K562 (cell line): ENCODE measurements around the gene NPM3. TPM values are rescaled to one million over a fixed set of nuclear protein-coding genes. Genes with fewer than 3 reads are reported as not detected.

ENCODE experiments used
- ATAC-seq: fragments of 200-7000 bp; cut with Tn5 transposase; 3 replicates; pipeline ENCODE4 v1.9.1; 2020; ENCODE audit warnings: moderate library complexity
- BruUV-seq: library from RNA; stranded (reverse); fragments of 400-500 nt; replicated peaks from 2 replicates; lab custom pipeline; 2021; lab: Mats Ljungman, UMichigan
- CTCF ChIA-PET: fragments of 300-600 bp; formaldehyde crosslinking; extraction: SDS; loops from one replicate; lab custom pipeline; 2021; ENCODE audit warnings: low intra/inter-chr PET ratio; lab: Yijun Ruan, JAX
- POLR2A ChIA-PET: fragments of 300-600, 350-650 bp; sonication (Branson Sonifier 250); formaldehyde crosslinking; extraction: SDS; loops from one replicate; lab custom pipeline; 2021; ENCODE audit warnings: antibody characterized with exemption, inconsistent platforms; lab: Yijun Ruan, JAX
- DNase-seq, 4 experiments: peaks; one replicate each; pipeline versions ENCODE4 v3.0.0 to v3.0.0-alpha.2; 2011 to 2018; ENCODE audit warnings: low spot score in 3 of 4, mixed read lengths in 3 of 4; ENCODE audit errors: extremely low read depth in 1 of 4
- FAIRE-seq: peaks from 2 replicates; lab custom pipeline; 2011; peaks lifted over from hg19 to GRCh38; lab: Jason Lieb, UNC
- H2AFZ ChIP-seq: 2 replicates; pipeline ENCODE4 v1.6.0; 2011; ENCODE audit warnings: low read depth, low read length, control low read depth, inconsistent platforms
- H3K27ac ChIP-seq: fragments of 200-600 bp; 3 replicates; pipeline ENCODE4 v1.8.0; 2011; ENCODE audit warnings: low read depth, mild to moderate bottlenecking, control low read depth, inconsistent platforms, low read length, moderate library complexity, mixed read lengths; ENCODE audit errors: extremely low read depth
- H3K27me3 ChIP-seq, 2 experiments: fragments of 300-600 bp in 1 of 2; 2 replicates in 1 of 2; 3 replicates in 1 of 2; pipeline versions ENCODE4 v1.6.0 to v1.8.0; 2011; ENCODE audit warnings: inconsistent platforms in 2 of 2, low read length in 2 of 2, mild to moderate bottlenecking in 1 of 2, mixed read lengths in 1 of 2, moderate library complexity in 1 of 2; ENCODE audit not compliant: control insufficient read depth in 2 of 2, insufficient read depth in 2 of 2
- H3K36me3 ChIP-seq: fragments of 300-600 bp; 3 replicates; pipeline ENCODE4 v1.8.0; 2011; ENCODE audit warnings: mild to moderate bottlenecking, low read length, inconsistent platforms; ENCODE audit not compliant: control insufficient read depth, insufficient read depth
- H3K4me1 ChIP-seq, 2 experiments: fragments of 200-600 bp in 1 of 2; replicated peaks in 1 of 2; 2 replicates in 1 of 2; 3 replicates in 1 of 2; pipeline versions ENCODE4 v1.5.1 to v1.8.0; 2011; ENCODE audit warnings: inconsistent platforms in 2 of 2, low read length in 2 of 2, mild to moderate bottlenecking in 1 of 2, mixed read lengths in 1 of 2, moderate library complexity in 1 of 2; ENCODE audit not compliant: control insufficient read depth in 2 of 2, insufficient read depth in 2 of 2
- H3K4me2 ChIP-seq: 2 replicates; pipeline ENCODE4 v1.6.1; 2011; ENCODE audit warnings: low read length, control low read depth, inconsistent platforms, mixed read lengths; ENCODE audit not compliant: insufficient read depth
- H3K4me3 ChIP-seq: fragments of 200-600 bp; sonication (generic), shearing (Covaris generic); 2 replicates; pipeline ENCODE4 v1.5.1; 2016; ENCODE audit warnings: control low read depth, inconsistent platforms
- H3K79me2 ChIP-seq: fragments of 200-600 bp; 3 replicates; pipeline ENCODE4 v1.8.0; 2011; ENCODE audit warnings: low read length, inconsistent platforms; ENCODE audit not compliant: control insufficient read depth, insufficient read depth
- H3K9ac ChIP-seq, 2 experiments: 2 replicates each; pipeline versions ENCODE4 v1.6.0 to v1.6.1; 2011; ENCODE audit warnings: low read depth in 2 of 2, low read length in 2 of 2, control low read depth in 1 of 2, inconsistent platforms in 1 of 2, mild to moderate bottlenecking in 1 of 2, mixed read lengths in 1 of 2; ENCODE audit not compliant: insufficient read depth in 1 of 2
- H3K9me1 ChIP-seq: one replicate; pipeline ENCODE4 v1.6.0; 2011; ENCODE audit warnings: inconsistent platforms, mild to moderate bottlenecking, low read length, moderate library complexity; ENCODE audit not compliant: control insufficient read depth, insufficient read depth
- H3K9me3 ChIP-seq: replicated peaks from 2 replicates; pipeline ENCODE4 v1.5.1; 2011; ENCODE audit warnings: low read depth, low read length, inconsistent platforms; ENCODE audit not compliant: control insufficient read depth, insufficient read depth
- H4K20me1 ChIP-seq: replicated peaks from 2 replicates; pipeline ENCODE4 v1.6.1; 2011; ENCODE audit warnings: low read length, inconsistent platforms, mixed read lengths; ENCODE audit not compliant: control insufficient read depth, insufficient read depth
- CHD1 ChIP-seq: fragments of 200-600 bp; sonication (generic); IDR thresholded peaks from one replicate; pipeline ENCODE4 v1.6.1; 2012; ENCODE audit warnings: mild to moderate bottlenecking, moderate library complexity, low read length, inconsistent platforms
- CSDE1 ChIP-seq, 2 experiments: fragments of 450-650 bp; IDR thresholded peaks; 2 replicates each; pipeline ENCODE4 v1.6.1; 2016; ENCODE audit warnings: mild to moderate bottlenecking in 1 of 2
- DIDO1 ChIP-seq: fragments of 450-650 bp; IDR thresholded peaks from 2 replicates; pipeline ENCODE4 v1.6.1; 2016; ENCODE audit warnings: low read depth, missing biosample characterization, missing genetic modification characterization
- DPF2 ChIP-seq: fragments of 450-650 bp; IDR thresholded peaks from 2 replicates; pipeline ENCODE4 v1.6.1; 2016
- FOXA3 ChIP-seq, 2 experiments: fragments of 450-650 bp in 1 of 2; sonication (generic) in 1 of 2; formaldehyde crosslinking; IDR thresholded peaks in 1 of 2; conservative IDR thresholded peaks in 1 of 2; 2 replicates each; pipeline versions ENCODE4 v1.4.0 to v1.8.0; 2020 to 2022; ENCODE audit warnings: mild to moderate bottlenecking in 2 of 2, missing genetic modification reagents in 1 of 2
- MYBL2 ChIP-seq, 2 experiments: fragments of 450-650 bp in 1 of 2; sonication (generic) in 1 of 2; formaldehyde crosslinking in 1 of 2; IDR thresholded peaks; 2 replicates each; pipeline versions ENCODE4 v1.6.1 to v1.8.1; 2017 to 2022; ENCODE audit warnings: borderline replicate concordance in 1 of 2, inconsistent platforms in 1 of 2, low read depth in 1 of 2, mild to moderate bottlenecking in 1 of 2, missing genetic modification reagents in 1 of 2, moderate library complexity in 1 of 2
- RBM22 ChIP-seq: fragments of 200-400 bp; formaldehyde crosslinking; IDR thresholded peaks from 2 replicates; pipeline ENCODE4 v1.6.1; 2018; ENCODE audit warnings: low read length, low read depth; ENCODE audit not compliant: poor library complexity, severe bottlenecking
- SAP30 ChIP-seq: fragments of 200-600 bp; sonication (generic); IDR thresholded peaks from 2 replicates; pipeline ENCODE4 v1.6.1; 2012; ENCODE audit warnings: borderline replicate concordance, low read depth, mild to moderate bottlenecking, moderate library complexity, low read length, control low read depth, inconsistent platforms; ENCODE audit not compliant: insufficient read depth, poor library complexity, severe bottlenecking
- SIX5 ChIP-seq, 2 experiments: IDR thresholded peaks; 2 replicates each; pipeline ENCODE4 v1.6.1; 2011; ENCODE audit warnings: low read length in 2 of 2, borderline replicate concordance in 1 of 2, low read depth in 1 of 2, mild to moderate bottlenecking in 1 of 2, moderate library complexity in 1 of 2; ENCODE audit not compliant: insufficient read depth in 1 of 2
- SMARCE1 ChIP-seq: fragments of 450-650 bp; IDR thresholded peaks from 2 replicates; pipeline ENCODE4 v1.7.1; 2016; ENCODE audit warnings: mild to moderate bottlenecking
- SRSF1 ChIP-seq: fragments of 200-400 bp; formaldehyde crosslinking; IDR thresholded peaks from 2 replicates; pipeline ENCODE4 v1.6.1; 2017; ENCODE audit warnings: mild to moderate bottlenecking, low read depth, low read length, moderate library complexity
- SRSF7 ChIP-seq: fragments of 200-400 bp; formaldehyde crosslinking; optimal IDR thresholded peaks from 2 replicates; pipeline ENCODE3; 2017; ENCODE audit warnings: mild to moderate bottlenecking, low read depth, low read length
- TOE1 ChIP-seq, 2 experiments: fragments of 450-650 bp in 1 of 2; sonication (generic) in 1 of 2; formaldehyde crosslinking in 1 of 2; IDR thresholded peaks; 2 replicates each; pipeline versions ENCODE4 v1.7.1 to v1.8.0; 2016 to 2022; ENCODE audit warnings: borderline replicate concordance in 2 of 2, mild to moderate bottlenecking in 2 of 2, antibody characterized with exemption in 1 of 2, inconsistent platforms in 1 of 2, low read depth in 1 of 2, missing genetic modification reagents in 1 of 2, moderate library complexity in 1 of 2
- ZKSCAN3 ChIP-seq: fragments of 250-450 bp; sonication (Bioruptor Pico); IDR thresholded peaks from 2 replicates; pipeline ENCODE4 v1.4.0; 2020
- ZNF253 ChIP-seq: fragments of 250-450 bp; sonication (Bioruptor Pico); conservative IDR thresholded peaks from 2 replicates; pipeline ENCODE4 v1.6.1; 2021; ENCODE audit warnings: mild to moderate bottlenecking
- ZNF354B ChIP-seq: fragments of 250-450 bp; sonication (Bioruptor Pico); IDR thresholded peaks from 2 replicates; pipeline ENCODE4 v1.4.0; 2020
- ZNF551 ChIP-seq: fragments of 250-450 bp; sonication (Bioruptor Pico); IDR thresholded peaks from 2 replicates; pipeline ENCODE4 v1.5.0; 2021; ENCODE audit warnings: mild to moderate bottlenecking, moderate library complexity
- WGBS: fragments of 100-300 bp; shearing (Covaris generic); methylation state at CpG from one replicate; pipeline ENCODE4 v1.1.6; 2016; ENCODE audit warnings: low coverage, mixed read lengths; ENCODE audit not compliant: insufficient coverage; ENCODE audit errors: missing lambda C conversion rate; 5-methylcytosine and 5-hydroxymethylcytosine counted together
- in situ Hi-C: fragments of 300-500 bp; cut with MboI; formaldehyde crosslinking; loops from 4 replicates; pipeline ENCODE4 v1.15.0; 2018; ENCODE audit warnings: inconsistent platforms, mixed read lengths
- intact Hi-C: fragments of 100-400 bp; cut with micrococcal nuclease; formaldehyde crosslinking; loops from 2 replicates; pipeline ENCODE4 v1.14.2; 2022
- polyA plus RNA-seq, 8 experiments: library from polyadenylated mRNA; depleted of rRNA in 4 of 8; stranded (reverse) in 5 of 8; unstranded in 3 of 8; fragments of >200 nt; fragmentation: Nextera tagmentation in 2 of 8; fragmentation: Illumina TruSeq in 1 of 8; extraction: Ambion mirVana in 2 of 8; extraction: Trizol in 1 of 8; gene quantifications; 2 replicates each; pipeline versions ENCODE4 v1.2.1 to v1.2.3, GENCODE V29; 2011 to 2014; ENCODE audit warnings: inconsistent platforms in 1 of 8, missing spikeins in 1 of 8
- total RNA-seq, 7 experiments: library from RNA; depleted of rRNA in 6 of 7; stranded (reverse); fragments of >200 nt in 6 of 7; fragmentation: Illumina TruSeq in 2 of 7; extraction: Trizol in 2 of 7; gene quantifications; 2 replicates each; pipeline versions ENCODE4 v1.2.1 to v1.2.3, GENCODE V29; 2011 to 2021; ENCODE audit warnings: low replicate concordance in 1 of 7
- TF ChIP-seq, protein P1 (sequence below), 2 experiments: fragments of 450-650 bp in 1 of 2; IDR thresholded peaks; 2 replicates each; pipeline ENCODE4 v1.6.1; 2011 to 2017; ENCODE audit warnings: low read depth in 2 of 2, antibody characterized with exemption in 1 of 2, borderline replicate concordance in 1 of 2, low read length in 1 of 2, mild to moderate bottlenecking in 1 of 2, mixed read lengths in 1 of 2; ENCODE audit not compliant: control insufficient read depth in 1 of 2

Gene NPM3
- total and polyA plus RNA-seq, 9 of the 15 experiments (the other 6 are each of a cell fraction or from before 2014, with no cell fraction given), result 15.2 to 239 (median 114) TPM

- 88% methylated on average over 7 of the region's 10 CpGs for WGBS
- ATAC-seq (no peak), DNase-seq (peak in 2 of 4 experiments; percentile 1), FAIRE-seq (no peak)
- peak overlapping the region in 1 of 2 experiments; percentile 4; a peak in 1 of 4 replicates for H3K9ac ChIP-seq
- peaks cover 30% of the 10 kb centered on the region; the same call in 2 of the 3 replicates for H3K36me3 ChIP-seq
- H3K27ac ChIP-seq, result no peak overlapping the region
- TF ChIP-seq ZNF551 (CRISPR knock-in tag), result no peak
- TF ChIP-seq DIDO1 (tag), result no peak
- TF ChIP-seq, protein P1, sequence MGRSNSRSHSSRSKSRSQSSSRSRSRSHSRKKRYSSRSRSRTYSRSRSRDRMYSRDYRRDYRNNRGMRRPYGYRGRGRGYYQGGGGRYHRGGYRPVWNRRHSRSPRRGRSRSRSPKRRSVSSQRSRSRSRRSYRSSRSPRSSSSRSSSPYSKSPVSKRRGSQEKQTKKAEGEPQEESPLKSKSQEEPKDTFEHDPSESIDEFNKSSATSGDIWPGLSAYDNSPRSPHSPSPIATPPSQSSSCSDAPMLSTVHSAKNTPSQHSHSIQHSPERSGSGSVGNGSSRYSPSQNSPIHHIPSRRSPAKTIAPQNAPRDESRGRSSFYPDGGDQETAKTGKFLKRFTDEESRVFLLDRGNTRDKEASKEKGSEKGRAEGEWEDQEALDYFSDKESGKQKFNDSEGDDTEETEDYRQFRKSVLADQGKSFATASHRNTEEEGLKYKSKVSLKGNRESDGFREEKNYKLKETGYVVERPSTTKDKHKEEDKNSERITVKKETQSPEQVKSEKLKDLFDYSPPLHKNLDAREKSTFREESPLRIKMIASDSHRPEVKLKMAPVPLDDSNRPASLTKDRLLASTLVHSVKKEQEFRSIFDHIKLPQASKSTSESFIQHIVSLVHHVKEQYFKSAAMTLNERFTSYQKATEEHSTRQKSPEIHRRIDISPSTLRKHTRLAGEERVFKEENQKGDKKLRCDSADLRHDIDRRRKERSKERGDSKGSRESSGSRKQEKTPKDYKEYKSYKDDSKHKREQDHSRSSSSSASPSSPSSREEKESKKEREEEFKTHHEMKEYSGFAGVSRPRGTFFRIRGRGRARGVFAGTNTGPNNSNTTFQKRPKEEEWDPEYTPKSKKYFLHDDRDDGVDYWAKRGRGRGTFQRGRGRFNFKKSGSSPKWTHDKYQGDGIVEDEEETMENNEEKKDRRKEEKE (IDR thresholded peaks at IDR 0.05; ENCODE audit: borderline replicate concordance in 1 of 2, control insufficient read depth in 1 of 2, low read depth in 2 of 2, low read length in 1 of 2), result no peak
- no peak for TF ChIP-seq ZNF354B (CRISPR knock-in tag)
- no peak for TF ChIP-seq TOE1 (IDR thresholded peaks at IDR 0.05; ENCODE audit: borderline replicate concordance)
- no peak for TF ChIP-seq TOE1 (CRISPR knock-in tag; IDR thresholded peaks at IDR 0.05; ENCODE audit: borderline replicate concordance, low read depth)
- no peak for TF ChIP-seq SMARCE1
- TF ChIP-seq SRSF7, result no peak
- no peak for TF ChIP-seq SIX5 (IDR thresholded peaks at IDR 0.05; ENCODE audit: borderline replicate concordance in 1 of 2, insufficient read depth in 1 of 2, low read depth in 1 of 2, low read length in 2 of 2)
- TF ChIP-seq SAP30, result no peak
- no peak for TF ChIP-seq CHD1
- TF ChIP-seq DPF2, result no peak
- TF ChIP-seq SRSF1, result no peak
- no peak for TF ChIP-seq ZNF253
- no peak for TF ChIP-seq MYBL2 (IDR thresholded peaks at IDR 0.05; ENCODE audit: low read depth)
- no peak for TF ChIP-seq MYBL2 (CRISPR knock-in tag; IDR thresholded peaks at IDR 0.05; ENCODE audit: borderline replicate concordance)
- TF ChIP-seq ZKSCAN3, result no peak
- no peak for TF ChIP-seq FOXA3 (CRISPR knock-in tag; conservative IDR thresholded peaks at IDR 0.05 in 1 of 2, IDR thresholded peaks at IDR 0.05 in 1 of 2)
- no peak for TF ChIP-seq RBM22
- no peak for TF ChIP-seq CSDE1 (IDR thresholded peaks at IDR 0.05)
- CTCF ChIA-PET, result no interaction called here
- peaks cover 9% of the 10 kb centered on the region for H3K9me1 ChIP-seq
- no peak overlapping the region for H2AFZ ChIP-seq
- POLR2A ChIA-PET, result interaction anchor here (0.6 to 3.7 kb wide), 2 partner anchors 11 to 256 kb away, joined by 3 to 19 read pairs; partner anchors contain the start of gene OGA
- H3K4me1 ChIP-seq, result peaks cover 47 to 59% of the 10 kb centered on the region in 2 experiments
- H3K9me3 ChIP-seq, result no peaks in the 10 kb centered on the region
- H3K27me3 ChIP-seq, result no peaks in the 10 kb centered on the region
- H4K20me1 ChIP-seq, result 0 out of 2 replicates have a peak, but pooled peaks cover 6% of the 10 kb centered on the region
- intact Hi-C loops (no loop called here), in situ Hi-C loops (loop anchor here (25.0 kb wide), 4 partner anchors 534 to 784 kb away; partner anchors contain the start of genes ACTR1A, CUEDC2 and SUFU)
- peaks cover 18% of the 10 kb centered on the region for H3K79me2 ChIP-seq
- no peak overlapping the region for H3K4me3 ChIP-seq
- no TSS peak for BruUV-seq
- peak overlapping the region; percentile 1; the same call in 1 of the 2 replicates for H3K4me2 ChIP-seq
These were observed 44.8 kb upstream of the NPM3 start for GRCh38 chr10:101827919-101828600.
